GM10248 (cell line): ENCODE data around the gene ADAMTSL5.
A peak's percentile ranks its signal among the peaks of the same experiment; 100 is the strongest.

ENCODE experiments used
- CTCF ChIA-PET: fragments of 300-600 bp; sonication (Branson Sonifier 250); formaldehyde crosslinking; extraction: SDS; loops from one replicate; lab custom pipeline; 2021; ENCODE audit warnings: antibody characterized with exemption; lab: Yijun Ruan, JAX
- POLR2A ChIA-PET: fragments of 350-650 bp; sonication (Branson Sonifier 250); formaldehyde crosslinking; extraction: SDS; loops from one replicate; lab custom pipeline; 2020; ENCODE audit warnings: antibody characterized with exemption; lab: Yijun Ruan, JAX
- DNase-seq: peaks from one replicate; pipeline ENCODE4 v3.0.0; 2012; ENCODE audit errors: extremely low spot score
- TF ChIP-seq, protein P1 (sequence below): IDR thresholded peaks from 2 replicates; pipeline ENCODE4 v1.5.1; 2012; ENCODE audit warnings: mild to moderate bottlenecking, low read depth; ENCODE audit errors: extremely low read depth, missing control alignments, control extremely low read depth

Gene ADAMTSL5

DNA sequence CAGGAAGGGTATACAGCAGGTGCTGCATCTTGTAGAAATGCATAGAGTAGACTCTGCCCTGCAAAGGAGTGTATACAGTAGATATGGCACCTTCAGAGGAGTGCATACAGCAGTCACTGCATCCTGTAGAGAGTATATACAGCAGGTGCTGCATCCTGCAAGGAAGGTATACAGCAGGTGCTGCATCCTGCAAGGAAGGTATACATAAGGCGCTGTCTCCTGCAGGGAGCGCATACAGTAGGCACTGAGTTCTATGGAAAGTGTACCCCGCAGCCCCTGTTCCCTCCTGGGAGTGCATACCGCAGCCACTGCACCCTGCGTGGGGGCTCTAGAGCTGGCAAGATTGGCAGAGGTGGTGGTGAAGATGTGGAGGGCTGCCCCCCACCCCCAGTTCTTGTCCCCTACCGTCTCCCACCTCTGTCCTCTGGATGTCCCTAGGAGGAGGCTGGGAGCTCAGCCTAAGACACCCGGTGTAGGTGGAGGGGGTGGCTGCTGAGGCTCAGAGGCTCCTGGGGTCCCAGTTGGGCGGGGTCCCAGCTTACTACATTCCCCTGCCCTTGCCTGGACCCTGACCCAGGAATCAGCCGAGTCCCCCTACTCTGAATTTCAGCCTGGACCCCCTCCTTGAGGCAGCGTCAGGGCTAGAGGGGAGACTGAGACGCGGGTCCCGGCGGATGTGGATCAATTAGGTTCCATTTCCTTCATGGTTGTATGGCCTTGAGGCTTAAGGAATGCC, 2.3 kb upstream of the ADAMTSL5 start:
- DNase-seq = no peak
- ChIA-PET POLR2A (no interaction called here), CTCF (interaction anchor here (1.0 to 1.5 kb wide), 3 partner anchors 31 to 252 kb away, joined by 3 to 4 read pairs (median 3); no protein-coding TSS in a partner anchor)
- TF ChIP-seq, protein P1, sequence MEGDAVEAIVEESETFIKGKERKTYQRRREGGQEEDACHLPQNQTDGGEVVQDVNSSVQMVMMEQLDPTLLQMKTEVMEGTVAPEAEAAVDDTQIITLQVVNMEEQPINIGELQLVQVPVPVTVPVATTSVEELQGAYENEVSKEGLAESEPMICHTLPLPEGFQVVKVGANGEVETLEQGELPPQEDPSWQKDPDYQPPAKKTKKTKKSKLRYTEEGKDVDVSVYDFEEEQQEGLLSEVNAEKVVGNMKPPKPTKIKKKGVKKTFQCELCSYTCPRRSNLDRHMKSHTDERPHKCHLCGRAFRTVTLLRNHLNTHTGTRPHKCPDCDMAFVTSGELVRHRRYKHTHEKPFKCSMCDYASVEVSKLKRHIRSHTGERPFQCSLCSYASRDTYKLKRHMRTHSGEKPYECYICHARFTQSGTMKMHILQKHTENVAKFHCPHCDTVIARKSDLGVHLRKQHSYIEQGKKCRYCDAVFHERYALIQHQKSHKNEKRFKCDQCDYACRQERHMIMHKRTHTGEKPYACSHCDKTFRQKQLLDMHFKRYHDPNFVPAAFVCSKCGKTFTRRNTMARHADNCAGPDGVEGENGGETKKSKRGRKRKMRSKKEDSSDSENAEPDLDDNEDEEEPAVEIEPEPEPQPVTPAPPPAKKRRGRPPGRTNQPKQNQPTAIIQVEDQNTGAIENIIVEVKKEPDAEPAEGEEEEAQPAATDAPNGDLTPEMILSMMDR = no peak

DNA sequence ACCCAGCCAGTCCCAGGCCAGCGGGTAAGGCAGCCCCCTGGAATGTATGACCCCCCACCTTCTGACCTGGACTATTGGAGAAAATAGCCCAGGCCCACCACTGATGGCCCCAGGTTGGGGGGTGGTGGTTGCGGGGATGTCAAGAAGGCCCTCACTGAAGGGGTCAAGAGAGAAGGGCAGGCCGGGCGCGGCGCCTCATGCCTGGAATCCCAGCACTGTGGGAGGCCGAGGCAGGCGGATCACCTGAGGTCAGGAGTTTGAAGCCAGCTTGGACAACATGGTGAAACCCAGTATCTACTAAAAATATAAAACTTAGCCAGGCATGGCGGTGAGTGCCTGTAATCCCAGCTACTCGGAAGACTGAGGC, 1.5 kb upstream of the ADAMTSL5 start:
- POLR2A ChIA-PET = no interaction called here
- TF ChIP-seq, protein P1 = no peak
- CTCF ChIA-PET = interaction anchor here (1.0 to 1.5 kb wide), 3 partner anchors 32 to 253 kb away, joined by 3 to 4 read pairs (median 3); no protein-coding TSS in a partner anchor
- no peak for DNase-seq

GRCh38 chr19:1513499-1514294, 878 bp upstream of the ADAMTSL5 start:
- TF ChIP-seq, protein P1 = peak; percentile 55
- peak; percentile 80 for DNase-seq
- CTCF ChIA-PET = interaction anchor here (1.0 kb wide), 1 partner anchor 234 kb away, joined by 3 read pairs; no protein-coding TSS in a partner anchor
- POLR2A ChIA-PET = no interaction called here

GRCh38 chr19:1511318-1512317, 1.2 kb downstream of the ADAMTSL5 start:
- ChIA-PET CTCF (interaction anchor here (1.5 kb wide), 1 partner anchor 232 kb away, joined by 3 read pairs; no protein-coding TSS in a partner anchor), POLR2A (no interaction called here)
- TF ChIP-seq, protein P1 = no peak
- DNase-seq = no peak

DNA sequence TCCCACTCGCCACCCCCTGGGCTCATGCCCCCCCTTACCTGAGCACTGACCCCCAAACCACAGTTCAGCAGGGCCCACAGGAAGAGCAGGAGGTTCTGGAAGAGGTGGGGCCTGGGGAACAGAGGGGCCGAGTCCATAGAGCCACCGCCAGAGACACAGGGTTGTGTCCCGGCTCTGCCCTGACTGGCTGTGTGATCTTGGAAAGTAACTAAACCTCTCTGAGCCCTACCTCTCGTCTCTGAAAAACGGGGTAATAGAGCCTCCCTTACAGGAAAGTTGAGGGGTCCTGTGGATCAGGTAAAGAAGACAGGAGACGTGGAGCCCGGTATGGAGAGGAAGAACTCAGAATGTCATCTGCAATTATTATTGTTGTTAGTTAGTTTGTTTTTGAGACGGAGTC, 2.0 kb downstream of the ADAMTSL5 start:
- TF ChIP-seq, protein P1 = no peak
- POLR2A ChIA-PET = no interaction called here
- CTCF ChIA-PET = interaction anchor here (1.5 kb wide), 1 partner anchor 232 kb away, joined by 3 read pairs; no protein-coding TSS in a partner anchor
- DNase-seq = no peak

DNA sequence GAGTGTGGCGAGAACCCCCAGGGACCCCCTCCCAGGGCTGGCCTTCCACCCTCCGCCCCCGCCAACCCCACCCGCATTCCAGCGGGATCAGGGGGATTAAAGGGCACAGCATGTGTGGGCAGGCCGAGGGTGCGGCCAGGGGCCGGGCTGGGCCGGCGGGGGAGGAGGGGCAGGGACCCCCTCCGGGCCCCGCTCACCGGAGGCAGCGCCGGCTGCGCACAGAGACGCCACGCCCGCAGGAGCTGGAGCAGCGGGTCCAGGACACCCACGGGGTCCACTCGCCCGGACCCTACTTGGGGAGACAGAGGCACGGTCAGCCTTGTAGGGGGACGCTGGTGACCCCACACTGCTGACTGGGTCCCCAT, 2.4 kb downstream of the ADAMTSL5 start:
- ChIA-PET POLR2A (no interaction called here), CTCF (no interaction called here)
- TF ChIP-seq, protein P1 = no peak

More for the DNA sequence above, 2.4 kb downstream of the ADAMTSL5 start:
- DNase-seq = no peak
